ENCODE measurements around the gene KCNF1. TPM values are rescaled to one million over a fixed set of nuclear protein-coding genes. Genes with fewer than 3 reads are reported as not detected.
A peak's percentile ranks its signal among the peaks of the same experiment; 100 is the strongest.

Gene KCNF1
- total RNA-seq, 1 experiment from 2014 or later = not detected

DNA sequence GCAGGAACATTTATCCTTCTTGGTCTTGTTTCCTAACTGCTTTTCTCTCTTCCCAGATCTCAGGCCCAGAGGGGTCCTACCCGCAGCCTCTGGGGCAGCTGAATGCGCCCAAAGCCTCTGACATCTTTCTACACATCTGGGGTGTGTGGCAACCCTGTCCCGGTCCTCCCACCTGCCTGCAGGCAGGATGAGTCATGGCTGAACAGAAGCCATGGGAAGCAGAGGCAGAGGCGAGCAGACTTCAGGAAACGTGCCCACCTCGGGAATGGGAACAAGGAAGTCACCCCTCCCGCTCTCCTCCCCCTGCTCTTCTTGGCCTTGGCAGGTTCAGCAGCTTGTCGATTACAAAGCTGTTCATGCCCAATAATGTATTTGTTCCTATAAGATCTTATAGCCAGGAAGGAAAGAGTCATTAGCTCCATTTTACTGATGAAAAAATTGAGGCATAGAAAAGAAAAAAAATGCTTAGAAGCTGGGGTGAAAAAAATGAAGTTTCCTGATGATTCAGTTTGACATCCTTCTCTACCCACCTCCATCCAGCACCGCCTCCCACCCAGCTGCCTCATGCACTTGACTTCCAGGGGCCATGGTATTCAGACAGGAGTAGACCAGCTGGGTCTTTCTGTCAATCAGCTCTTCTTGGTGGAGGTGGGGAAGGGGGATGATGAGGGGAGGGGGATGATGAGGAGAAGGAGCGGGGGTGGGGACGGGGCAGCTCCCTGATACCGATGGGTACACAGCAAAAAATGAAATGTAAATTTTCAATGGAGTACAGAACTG, 10.4 kb upstream of the KCNF1 start:
- peak; percentile 87 for DNase-seq (ENCODE audit: low read depth)

DNA sequence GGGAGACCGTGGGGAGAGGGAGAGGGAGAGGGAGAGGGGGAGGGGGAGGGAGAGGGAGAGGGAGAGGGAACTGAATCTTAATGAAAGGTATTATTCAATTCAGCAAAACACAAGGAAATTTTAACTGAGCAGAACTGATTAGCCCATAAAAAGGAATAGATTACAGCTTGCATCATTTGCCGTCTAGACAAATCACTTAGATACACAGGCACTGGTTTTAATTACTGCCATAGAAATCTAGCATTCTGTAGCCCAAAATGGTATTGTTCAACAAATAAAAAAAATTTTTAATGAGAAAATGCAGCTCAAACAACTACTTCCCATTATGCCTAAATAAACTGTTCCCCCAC, 7.9 kb upstream of the KCNF1 start:
- no peak for DNase-seq (ENCODE audit: low read depth)

DNA sequence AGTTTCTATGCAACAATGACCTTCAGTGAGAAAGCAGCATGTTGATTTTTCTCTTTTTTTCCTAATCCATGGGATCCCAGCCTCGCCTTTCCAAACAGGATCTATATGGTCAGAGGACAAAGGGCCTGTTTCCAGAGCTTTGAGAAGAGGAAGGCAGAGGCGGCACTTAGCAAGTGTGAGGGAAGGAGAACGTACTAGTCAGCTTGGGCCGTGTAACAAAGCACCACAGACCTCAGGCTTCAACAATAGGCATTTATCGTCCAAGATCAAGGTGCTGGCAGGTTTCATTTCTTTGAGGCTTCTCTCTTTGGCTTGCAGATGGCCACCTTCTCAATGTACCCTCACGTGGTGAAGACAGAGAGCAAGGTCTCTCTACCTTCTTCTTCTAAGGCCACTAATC, 7.3 kb upstream of the KCNF1 start:
- DNase-seq (ENCODE audit: low read depth) = no peak

- DNase-seq (ENCODE audit: low read depth) = no peak
These were observed 6.5 kb upstream of the KCNF1 start for GRCh38 chr2:10905006-10905861.

DNA sequence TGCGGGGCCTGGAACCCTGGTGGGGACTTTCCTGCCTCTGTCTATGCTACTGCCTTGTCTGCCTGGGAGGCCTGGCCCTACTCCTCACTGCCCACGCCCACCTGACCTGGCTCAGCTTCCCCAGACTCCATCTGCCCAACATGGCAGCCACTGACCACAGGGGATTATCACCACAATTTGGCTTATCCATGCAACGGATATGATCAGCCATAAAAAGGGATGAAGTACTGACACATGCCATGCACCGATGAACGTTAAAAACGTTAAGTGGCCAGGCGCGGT, 5.9 kb upstream of the KCNF1 start:
- no peak for DNase-seq (ENCODE audit: low read depth)

- DNase-seq (ENCODE audit: low read depth) = no peak
These were observed 4.7 kb upstream of the KCNF1 start for GRCh38 chr2:10906926-10907625.

DNA sequence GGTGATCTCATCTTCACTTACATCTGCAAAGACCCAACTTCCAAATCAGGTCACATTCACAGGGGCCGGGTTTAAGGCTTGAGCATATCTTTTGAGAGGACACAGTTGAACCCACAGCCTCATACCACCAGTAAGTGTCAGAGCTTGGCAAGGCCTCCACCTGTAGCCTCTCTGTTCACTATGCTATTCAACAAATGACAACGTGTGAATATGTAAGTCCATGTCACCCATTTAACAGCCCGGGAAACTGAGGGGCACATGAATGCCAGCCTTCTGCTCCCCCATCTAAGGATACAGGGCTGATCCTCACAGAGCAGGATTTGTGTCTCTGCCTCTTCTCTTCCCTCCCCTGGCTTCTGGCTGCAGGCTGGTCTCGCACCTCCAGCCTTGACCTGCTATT, 3.5 kb upstream of the KCNF1 start:
- no peak for DNase-seq (ENCODE audit: low read depth)

GRCh38 chr2:10909050-10909995, 2.4 kb upstream of the KCNF1 start:
- DNase-seq (ENCODE audit: low read depth) = peak; percentile 35

GRCh38 chr2:10909996-10910341, 1.8 kb upstream of the KCNF1 start:
- no peak for DNase-seq (ENCODE audit: low read depth)

DNA sequence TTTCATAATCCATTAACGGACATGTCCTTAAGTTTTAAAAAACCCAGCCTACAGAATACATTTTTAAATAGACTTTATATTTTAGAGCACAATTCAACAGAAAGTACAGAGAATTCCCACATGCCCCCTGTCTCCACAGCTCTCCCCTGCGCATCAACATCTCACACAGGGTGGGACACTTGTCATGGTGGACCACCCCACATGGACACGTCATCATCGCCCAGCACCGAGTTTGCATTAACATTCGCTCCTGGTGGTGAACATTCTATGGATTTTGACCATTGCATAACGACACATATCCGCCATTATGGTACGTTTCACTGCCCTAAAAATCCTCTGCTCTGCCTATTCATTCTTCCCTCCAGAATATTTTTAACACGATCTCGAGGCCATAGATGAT, 1.1 kb upstream of the KCNF1 start:
- DNase-seq (ENCODE audit: low read depth) = no peak

DNA sequence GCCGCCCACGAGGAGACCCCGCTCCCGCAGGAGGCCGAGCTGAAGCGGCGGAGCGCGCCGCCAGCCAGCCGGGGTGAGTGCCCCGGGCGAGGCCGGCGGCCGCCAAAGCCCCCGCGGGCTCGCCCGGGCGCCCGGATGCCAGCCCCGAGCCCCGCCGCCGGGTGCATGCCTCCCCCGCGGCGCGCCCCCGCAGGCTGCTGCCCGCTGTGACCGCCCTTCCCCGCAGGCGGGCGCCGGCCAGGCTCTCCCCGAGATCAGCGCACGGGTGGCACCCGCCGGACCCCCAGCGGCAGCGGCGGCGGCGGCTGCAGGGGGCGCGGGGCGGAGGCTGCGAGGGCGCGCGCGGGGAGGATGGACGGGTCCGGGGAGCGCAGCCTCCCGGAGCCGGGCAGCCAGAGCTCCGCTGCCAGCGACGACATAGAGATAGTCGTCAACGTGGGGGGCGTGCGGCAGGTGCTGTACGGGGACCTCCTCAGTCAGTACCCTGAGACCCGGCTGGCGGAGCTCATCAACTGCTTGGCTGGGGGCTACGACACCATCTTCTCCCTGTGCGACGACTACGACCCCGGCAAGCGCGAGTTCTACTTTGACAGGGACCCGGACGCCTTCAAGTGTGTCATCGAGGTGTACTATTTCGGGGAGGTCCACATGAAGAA, 470 bp downstream of the KCNF1 start:
- DNase-seq (ENCODE audit: low read depth) = no peak

DNA sequence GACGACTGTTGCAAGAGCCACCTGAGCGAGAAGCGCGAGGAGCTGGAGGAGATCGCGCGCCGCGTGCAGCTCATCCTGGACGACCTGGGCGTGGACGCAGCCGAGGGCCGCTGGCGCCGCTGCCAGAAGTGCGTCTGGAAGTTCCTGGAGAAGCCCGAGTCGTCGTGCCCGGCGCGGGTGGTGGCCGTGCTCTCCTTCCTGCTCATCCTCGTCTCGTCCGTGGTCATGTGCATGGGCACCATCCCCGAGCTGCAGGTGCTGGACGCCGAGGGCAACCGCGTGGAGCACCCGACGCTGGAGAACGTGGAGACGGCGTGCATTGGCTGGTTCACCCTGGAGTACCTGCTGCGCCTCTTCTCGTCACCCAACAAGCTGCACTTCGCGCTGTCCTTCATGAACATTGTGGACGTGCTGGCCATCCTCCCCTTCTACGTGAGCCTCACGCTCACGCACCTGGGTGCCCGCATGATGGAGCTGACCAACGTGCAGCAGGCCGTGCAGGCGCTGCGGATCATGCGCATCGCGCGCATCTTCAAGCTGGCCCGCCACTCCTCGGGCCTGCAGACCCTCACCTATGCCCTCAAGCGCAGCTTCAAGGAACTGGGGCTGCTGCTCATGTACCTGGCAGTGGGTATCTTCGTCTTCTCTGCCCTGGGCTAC, 1.2 kb downstream of the KCNF1 start:
- no peak for DNase-seq (ENCODE audit: low read depth)

- DNase-seq (ENCODE audit: low read depth) = no peak
These were observed 2.0 kb downstream of the KCNF1 start for GRCh38 chr2:10913501-10914271.

- DNase-seq (ENCODE audit: low read depth) = peak; percentile 41
These were observed 2.5 kb downstream of the KCNF1 start for GRCh38 chr2:10914272-10914693.

DNA sequence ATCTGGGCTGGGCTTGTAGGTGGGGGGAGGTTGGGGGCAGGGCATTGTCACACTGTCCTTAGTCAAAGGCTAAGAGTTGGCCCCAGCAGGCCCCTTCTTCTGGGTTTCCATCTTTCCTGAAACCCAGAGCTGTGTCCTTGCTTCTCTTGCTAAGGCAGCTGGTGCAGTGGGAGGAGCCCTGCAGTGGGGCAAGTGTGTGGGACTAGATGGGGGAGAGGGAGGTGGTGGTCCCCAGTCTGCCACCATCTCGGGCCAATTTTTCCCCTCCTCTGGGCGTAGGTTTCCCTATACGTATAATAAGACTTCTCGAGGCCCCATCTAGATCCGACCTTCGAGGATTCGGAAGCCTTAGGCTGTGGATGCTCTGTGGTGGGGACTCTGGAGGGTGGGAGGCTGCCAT, 3.5 kb downstream of the KCNF1 start:
- DNase-seq (ENCODE audit: low read depth) = no peak

DNA sequence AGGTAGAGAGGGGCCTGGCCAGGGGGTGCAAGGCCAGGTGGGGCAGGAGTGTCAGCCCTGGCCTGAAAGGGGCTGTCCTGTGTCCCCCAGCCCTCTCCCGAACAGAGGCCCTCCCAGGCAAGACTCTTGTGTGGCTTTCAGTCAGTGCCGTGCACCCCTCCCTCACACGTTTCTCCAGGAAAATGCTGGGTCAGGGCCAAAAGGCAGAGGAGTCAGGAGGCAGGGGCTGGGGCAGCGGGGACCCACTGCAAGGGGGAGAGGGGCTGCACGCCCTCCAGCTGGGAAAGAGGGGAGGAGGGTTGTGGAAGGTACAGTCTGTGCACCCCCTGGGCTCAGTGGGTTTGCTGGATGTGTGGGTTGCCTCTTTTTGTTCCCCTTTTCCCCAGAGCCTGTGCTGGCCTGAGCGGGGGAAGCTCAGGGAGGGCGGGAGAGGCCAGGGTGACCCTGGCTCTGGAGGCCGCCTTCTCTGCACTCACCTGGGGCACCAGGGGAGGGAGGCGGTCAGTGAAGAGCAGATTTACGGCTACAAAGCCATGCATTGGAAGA, 4.1 kb downstream of the KCNF1 start:
- DNase-seq (ENCODE audit: low read depth) = no peak

DNA sequence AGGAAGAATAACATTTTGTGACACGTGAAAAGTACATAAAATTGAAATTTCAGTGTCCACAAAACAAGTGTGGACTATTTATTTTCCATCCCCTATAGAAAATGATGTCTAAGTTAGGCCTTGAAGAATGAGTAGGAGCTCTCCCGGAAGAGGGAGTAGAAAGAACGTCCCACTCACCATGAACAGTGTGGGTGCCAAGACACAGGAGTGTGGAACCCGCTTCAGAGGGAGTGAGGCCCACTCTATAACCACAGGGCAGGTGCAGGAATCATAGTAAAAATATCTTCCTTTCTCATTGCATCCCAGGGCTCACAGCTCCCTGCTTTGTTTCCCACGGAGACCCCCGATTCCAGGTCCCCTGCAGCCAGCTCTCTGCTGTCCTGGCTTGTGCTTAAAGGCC, 5.2 kb downstream of the KCNF1 start:
- no peak for DNase-seq (ENCODE audit: low read depth)

GRCh38 chr2:10917927-10918326, 6.2 kb downstream of the KCNF1 start:
- DNase-seq (ENCODE audit: low read depth) = no peak

DNA sequence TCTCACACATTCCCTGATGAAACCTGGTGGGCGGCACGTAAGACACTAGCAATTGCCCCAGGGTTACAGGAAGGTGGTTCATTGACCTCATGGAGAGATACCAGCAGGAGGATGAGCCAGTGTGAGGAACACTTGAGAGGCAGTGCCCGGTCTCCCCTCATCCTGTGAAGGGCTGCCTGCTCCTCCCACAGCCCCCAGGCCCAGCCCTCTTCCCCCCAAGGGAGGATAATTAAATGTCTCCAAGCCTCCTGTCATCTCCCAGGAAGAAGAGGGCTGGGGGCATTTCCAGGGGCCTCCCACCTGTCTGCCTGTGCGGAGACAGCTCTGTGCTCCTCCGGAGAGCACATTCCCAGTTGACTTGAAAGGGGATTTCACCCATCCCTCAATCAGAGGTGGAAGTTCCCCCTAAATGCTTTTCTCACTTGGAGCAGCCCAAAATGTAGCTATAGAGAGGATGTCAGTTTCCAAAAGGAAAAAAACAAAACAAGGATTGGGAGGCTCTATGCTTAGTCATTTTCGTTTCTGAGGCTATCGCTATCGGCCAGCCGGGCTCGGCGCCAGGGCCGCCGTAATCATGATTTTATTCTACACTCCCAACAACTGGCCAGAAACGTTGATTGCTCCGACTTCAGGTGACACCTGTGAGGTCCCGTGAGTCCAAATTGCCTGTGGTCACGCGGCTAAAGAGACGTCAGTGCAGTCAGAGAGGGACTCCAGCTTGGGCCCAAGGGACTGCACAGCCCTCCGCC, 7.1 kb downstream of the KCNF1 start:
- DNase-seq (ENCODE audit: low read depth) = peak; percentile 55
